A172 (cell line): Measurements from ENCODE around the gene RABAC1. TPM values are rescaled to one million over a fixed set of nuclear protein-coding genes. Genes with fewer than 3 reads are reported as not detected.

Experiments used
- DNase-seq: peaks from one replicate; pipeline ENCODE4 v3.0.0-alpha.2; 2015; ENCODE audit warnings: low spot score
- total RNA-seq: library from RNA; depleted of rRNA; stranded (reverse); fragments of >200 nt; shearing (Covaris generic); gene quantifications from 2 replicates; pipeline ENCODE4 v1.2.3, GENCODE V29; 2014

Gene RABAC1
- total RNA-seq, 1 experiment from 2014 or later: 105 TPM

DNA sequence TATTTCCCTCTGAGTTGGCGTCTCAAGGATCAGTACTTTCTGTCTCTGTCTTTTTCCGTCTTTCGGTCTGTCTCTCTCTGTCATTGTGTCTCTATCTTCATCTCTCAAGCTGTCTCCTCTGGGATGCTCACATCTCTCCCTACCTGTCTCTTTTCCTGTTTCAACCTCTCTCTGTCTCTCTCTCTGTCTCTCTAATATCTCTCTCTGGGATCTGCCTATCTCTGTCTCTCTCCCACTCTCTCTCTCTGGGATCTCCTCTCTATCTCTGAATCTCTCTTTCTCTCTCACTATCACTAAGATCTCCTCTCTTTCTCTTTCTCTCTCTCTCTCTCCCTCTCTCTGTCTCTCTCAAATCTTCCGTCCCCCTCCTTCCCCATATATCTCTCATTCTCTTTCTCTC lies 30.9 kb upstream of the RABAC1 start:
- no peak for DNase-seq

DNA sequence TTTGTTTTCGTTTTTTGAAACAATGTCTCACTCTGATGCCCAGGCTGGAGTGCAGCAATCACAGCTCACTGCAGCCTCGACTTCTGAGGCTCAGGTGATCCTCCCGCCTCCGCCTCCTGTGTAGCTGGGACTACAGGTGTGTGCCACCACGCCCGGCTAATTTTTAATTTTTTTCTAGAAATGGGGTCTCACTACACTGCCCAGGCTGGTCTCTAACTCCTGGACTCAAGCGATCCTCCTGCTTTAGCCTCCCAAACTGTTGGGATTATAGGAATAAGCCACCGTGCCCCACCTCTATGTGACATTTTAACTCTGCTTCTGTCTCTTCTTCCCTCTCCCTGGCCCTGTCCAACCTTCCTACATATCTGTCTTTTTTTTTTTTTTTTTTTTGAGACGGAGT lies 29.8 kb upstream of the RABAC1 start:
- DNase-seq: no peak

DNA sequence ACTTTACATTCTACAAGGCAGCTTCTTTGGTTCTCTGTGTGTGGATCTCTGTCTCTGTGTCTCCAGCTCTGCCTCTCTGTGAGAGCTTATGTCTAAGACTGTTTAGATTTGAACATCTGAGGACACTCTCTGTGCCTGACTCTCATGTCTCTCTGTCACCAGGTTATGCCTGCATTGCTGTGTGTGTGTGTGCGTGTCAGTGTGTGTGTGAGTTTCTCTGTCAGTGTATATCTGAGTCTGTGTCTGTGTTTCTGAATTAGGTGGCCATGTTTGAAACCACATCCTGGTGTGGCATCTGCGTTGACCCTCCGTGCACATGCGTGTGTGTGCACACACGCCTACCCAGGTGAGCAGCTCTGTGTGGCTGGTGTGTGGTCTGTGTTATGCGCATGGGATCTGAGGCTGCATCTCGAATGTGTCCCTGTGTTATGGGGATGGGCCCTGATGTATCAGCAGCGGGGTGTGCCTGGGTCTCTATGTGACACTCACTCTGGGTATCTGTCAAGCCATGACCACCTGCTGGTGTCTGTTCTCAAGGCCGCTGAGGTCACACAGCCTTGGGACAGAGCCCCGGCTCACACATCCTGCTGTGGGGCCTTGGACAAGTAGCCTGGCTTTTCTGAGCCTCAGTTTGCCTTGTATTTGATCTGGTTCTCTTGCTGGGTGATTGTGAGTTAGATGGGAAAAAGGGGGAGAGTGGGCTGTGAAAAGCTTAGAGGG lies 28.2 kb upstream of the RABAC1 start:
- DNase-seq: no peak

DNA sequence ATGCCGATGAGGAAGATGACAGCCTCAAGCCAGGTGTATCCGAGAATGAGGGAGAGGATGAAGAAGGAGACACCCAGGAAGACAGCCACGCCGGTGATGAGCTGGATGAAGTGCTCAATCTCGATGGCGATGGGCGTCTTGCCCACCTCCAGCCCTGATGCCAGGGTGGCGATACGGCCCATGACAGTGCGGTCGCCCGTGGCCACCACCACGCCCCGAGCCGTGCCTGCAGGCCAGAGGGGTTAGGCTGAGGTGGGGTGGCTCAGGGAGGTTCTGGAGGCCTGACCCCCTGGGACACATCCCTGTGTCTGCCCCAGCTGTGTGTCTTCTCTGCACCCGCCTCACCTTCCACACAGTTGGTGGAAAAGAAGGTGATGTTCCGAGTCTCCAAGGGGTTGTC lies 25.8 kb upstream of the RABAC1 start:
- DNase-seq: no peak

DNA sequence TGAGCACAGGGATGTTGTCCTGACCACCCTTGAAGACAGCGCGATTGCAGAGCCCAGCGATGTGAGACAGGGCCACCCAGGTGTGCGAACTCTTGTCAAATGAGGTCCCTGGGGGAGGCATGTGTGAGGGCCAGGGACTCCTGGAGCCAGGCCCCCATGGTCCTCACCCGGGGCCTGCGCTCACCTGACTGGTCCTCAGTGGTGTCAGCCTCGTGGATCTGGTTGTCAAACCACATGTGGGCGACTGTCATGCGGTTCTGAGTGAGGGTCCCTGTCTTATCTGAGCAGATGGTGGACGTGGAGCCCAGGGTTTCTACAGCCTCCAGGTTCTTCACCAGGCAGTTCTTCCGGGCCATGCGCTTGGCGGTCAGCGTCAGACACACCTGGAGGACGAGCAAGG lies 22.6 kb upstream of the RABAC1 start:
- no peak for DNase-seq

DNA sequence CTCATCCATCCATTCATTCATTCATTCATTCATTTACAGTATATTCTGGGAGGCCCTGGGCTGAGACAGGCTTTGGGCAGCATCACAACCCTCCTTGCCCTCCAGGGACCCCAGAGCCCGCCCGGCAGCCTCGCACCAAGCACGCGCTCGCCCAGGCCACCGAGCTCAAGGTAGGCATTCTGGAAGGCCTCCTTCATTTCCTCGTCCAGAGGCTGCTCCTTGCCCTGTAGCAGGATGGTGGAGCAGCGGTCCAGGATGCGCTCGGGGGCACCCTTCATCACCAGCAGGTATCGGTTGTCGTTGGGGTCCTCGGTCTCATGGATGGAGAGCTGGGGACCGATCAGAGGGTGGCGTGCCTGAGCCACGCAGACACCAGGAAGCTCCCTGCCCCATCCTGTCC lies 19.3 kb upstream of the RABAC1 start:
- no peak for DNase-seq

DNA sequence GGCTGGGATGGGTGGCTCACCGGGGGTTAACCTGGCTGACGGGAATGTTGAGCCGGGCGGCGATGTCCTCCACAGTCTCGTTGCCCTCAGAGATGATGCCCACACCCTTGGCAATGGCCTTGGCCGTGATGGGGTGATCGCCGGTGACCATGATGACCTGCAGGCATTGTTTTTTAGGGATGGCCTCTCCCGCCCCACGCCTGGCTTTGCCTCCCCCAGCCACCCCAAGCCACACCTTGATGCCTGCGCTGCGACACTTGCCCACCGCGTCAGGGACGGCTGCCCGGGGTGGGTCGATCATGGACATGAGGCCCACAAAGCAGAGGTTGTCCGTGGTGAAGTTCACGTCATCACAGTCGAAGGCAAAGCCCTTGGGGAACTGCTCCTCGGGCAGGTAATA lies 18.8 kb upstream of the RABAC1 start:
- no peak for DNase-seq

DNA sequence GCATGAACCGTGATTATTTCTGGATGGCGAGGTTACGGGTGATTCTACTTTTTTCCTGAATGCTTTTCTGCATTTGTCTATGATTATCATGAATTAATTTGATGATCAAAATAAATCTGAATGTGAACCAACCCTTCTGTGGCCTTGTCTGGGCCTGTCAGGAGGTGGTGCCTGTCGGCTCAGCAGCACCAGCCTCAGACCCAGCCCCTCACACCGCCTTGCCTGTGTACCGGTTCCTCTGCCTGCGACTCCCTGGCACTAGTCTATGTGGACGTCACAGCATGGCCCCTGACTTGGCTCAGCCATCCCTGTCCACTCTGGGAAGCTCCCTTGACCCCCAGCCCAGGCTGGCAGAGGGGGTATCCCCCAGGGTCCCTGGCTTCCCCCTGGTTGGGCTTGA lies 15.5 kb upstream of the RABAC1 start:
- no peak for DNase-seq

DNA sequence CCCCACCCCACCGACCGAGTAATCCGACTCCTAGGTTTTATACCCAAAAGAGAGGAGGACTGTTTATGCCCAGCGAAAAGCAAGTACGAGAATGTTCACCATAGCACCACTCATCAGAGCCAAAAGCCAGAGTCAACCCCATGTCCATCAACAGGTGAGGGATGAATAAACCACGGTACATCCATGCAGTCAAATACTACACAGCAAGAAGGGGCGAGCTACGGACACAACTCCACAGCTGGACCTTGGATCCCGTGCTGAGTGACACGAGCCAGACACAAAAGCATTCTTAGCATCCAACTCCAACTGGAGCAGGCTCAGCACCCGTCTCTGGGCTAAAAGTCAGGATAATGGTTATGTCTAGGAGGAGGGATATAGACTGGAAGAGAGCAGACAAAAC lies 12.2 kb upstream of the RABAC1 start:
- no peak for DNase-seq

DNA sequence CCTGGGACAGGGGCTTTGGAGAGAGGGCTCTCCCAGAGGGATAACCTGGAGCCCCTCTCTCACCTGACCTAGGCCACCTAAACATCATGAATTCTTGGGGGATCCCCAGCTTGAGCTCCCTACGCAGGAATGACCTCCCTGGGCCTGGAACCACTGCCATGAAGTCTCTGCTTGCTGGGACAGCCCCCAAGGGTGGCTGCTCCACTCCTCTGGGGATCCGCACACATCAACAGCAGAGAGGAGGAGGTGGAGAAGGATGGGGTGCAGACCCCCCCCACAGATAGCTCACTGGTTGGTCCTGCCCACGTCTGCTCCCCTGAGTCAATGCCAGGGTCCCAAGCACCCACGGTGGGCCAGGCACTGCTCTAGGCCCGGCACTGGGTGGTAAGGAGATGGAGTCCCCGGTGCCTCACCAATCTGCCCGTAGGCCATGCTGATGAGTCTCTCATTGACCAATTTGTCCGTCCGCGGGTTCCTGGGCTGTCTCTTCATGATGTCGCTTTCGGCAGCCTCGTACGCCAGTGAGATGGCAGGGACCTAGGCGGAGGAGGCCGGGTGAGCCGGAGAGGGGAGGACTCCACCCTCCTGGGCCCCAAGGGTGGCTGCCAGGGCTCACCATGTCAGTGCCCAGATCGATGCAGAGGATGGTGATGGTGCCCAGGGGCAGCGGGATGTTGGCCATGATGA lies 10.8 kb upstream of the RABAC1 start:
- no peak for DNase-seq

DNA sequence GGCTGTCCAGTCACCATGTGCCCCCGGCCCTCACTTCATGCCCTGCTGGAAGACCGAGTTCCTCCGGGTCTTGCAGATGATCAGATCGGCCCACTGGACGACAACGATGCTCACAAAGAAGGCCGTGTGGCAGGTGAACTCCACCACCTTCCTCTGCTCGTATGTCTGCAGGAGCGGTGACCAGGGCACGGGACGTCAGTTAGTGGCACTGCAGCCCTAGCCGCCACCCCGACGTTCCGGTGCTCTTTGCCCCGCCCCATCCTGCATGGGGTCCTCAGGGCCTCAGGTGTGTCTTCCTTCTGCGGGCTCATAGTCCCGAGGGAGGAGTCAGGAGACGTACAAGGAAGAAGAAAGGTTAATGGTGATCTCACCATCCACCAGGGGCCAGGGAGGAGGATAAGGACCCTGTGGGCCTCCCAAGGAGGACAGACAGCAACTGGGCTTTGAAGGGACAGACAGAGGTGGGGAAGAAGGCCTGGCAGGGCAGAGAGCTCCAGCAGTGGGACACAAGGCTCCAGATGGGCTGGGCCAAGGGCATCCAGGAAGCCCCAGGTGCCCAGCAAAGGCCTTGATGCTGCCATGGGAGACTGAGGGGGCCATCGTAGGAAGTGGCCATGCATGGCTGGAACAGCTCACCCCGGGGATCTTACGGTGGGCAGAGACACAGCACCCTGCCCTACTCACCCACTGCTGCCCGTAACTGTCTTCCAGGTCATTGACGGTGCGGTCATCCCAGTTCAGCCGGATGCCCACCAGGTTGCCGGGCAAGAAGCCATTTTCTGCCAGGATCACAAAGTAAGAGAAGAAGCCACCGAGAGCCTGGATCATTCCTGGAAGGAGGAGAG lies 9.9 kb upstream of the RABAC1 start:
- DNase-seq: no peak

DNA sequence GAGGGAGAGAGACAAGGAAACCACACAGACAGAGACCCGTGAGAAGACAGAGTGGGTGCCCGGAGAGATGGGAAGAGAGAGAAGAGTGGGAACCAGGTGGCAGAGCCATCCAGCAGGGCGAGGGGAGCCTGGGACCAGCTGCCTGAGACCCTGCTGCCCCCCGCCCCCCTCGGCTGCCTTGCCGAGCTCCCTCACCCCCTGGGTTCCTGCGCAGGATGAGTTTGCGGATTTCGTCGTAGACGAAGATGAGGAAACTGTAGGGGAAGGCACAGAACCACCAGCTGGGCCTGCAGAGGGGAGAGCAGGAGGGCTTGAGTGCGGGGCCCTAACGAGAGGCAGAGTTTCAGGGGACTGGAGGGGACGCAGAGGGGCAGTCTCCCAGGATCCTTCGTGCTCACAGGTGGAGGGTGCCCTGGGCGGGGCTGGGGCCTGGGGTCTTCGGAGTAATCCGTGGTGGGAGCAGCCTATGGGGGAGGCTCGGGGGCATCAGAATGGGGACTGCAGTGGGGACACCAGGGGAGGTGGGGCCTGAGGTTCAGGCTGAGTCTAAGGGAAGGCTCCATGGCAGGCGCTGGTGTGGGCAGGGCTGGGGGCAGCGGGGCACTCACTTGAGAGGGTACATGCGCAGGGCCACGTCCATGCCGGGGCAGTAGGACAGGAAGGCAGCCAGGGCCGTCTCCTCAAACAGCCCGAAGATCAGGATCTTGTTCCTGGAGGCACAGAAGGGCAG lies 8.1 kb upstream of the RABAC1 start:
- DNase-seq: no peak

DNA sequence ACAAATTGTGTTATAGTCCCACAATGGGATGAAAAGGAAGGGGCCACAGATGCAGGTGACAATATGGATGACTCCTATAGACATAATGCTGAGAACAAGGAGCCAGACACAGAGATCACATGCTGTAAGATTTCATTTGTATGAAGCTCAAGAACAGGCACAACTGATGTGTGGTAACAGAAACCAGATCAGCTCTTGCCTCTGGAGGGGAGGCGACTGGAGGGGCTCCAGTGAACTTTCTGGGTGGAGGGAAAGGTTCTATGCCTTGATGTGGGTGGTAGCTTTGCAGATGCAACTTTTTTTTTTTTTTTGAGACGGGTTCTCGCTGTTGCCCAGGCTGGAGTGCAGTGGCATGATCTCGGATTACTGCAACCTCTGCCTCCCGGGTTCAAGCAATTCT lies 6.0 kb upstream of the RABAC1 start:
- DNase-seq: no peak

DNA sequence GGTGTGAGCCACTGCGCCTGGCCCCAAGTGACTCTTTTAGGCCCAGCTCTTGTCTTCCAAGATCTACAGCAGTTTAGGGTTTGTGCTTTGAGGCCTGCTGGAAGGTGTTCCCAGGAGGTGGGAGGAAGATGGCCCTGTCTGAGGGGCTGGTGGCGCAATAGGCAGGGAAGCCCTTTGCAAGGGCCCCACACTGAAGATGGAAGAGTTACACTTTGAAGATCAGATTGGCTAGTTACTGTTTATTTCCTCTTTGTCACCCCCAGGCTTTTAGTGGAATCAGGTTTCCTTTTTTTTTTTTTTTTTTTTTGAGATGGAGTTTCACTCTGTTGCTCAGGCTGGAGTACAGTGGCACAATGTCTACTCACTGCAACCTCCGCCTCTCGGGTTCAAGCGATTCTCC lies 1.9 kb upstream of the RABAC1 start:
- DNase-seq: no peak

DNA sequence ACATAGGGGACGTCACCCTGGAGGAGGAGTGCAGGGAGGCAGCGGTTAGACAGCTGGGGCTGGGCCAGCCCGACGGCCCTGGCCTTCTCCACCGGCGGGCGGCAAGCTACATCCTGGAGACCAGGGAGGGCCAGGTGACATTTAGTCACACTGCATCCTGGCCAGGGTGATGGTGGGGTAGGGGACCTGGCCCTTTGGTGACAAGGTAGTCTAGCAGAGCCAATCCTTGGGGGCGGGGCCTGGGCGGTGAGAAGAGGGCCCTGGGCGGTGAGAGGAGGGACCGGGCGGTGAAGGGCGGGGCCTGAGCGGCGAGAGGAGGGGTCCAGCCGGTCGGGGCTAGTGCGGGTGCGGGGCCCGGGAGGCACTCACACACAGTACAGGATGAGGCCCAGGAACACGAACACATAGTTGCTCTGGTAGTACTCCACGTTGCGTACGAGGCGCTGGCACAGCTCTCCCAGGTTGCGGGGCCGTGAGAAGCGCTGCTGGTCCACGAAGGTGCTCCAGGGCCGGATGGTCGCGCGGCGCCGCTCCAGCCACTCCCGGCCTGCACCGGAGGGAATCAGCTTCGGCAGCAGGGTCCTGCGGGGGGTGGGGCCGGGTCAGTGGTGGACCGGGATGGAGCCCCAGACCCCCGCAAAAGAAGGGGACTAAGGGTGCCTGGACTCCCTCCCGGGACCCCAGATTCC lies 610 bp downstream of the RABAC1 start:
- peak; percentile 72 for DNase-seq

DNA sequence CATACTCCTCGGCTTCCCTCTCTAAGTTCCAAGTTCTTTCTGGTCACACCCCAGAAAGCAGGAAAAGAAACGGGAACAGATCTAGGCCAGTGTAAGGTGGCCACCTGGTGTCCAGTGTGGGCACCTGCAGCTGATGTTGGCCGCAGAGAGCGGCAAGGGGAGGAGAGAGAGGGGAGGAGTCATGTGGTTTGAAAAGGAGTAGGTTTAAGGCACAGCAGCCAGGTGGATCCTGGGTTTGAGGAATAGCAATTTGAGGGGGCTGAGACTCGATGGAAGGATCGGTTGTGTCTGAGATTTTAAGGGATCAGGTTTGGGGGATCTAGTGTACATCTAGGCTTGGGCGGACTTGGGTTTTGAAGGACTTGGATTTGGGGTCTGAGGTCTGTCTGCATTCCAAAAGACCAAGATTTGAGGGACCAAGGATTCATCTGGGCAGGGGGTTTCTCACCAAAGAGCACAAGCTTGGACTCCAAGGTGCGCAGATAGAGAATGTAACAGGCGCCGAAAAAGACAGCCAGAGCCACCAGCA lies 1.2 kb downstream of the RABAC1 start:
- DNase-seq: peak; percentile 88

DNA sequence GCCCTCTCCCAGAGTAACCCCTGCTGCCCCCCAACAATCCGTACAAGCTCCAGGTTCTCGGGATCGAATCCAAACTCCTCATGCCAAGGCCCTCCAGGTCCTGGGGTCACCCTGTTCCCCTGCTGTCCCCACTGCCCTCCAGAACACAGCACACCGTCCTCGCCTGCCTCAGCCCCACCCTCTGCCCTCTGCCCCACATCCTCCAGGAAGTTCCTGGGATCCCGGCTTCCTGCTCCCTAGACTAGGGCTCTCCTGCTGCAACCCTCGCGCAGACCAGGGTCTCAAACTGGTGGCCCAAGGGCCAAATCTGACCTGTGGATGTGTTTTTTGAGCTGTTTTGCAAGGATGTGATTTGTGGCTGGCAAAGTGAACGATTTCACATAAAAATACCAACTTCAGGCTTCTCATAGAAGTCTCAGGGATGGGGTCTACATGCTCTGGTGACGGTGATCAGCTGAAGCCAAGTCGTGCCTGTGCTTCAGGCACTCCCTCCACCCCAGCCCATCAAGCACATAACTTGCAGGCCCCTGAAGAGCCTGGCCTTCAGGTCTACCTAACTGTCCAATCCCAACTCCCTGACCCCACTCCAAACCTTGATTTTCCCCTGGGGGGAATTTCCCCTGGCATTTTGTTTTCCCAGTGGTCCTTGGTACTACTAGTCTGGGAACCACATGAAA lies 1.8 kb downstream of the RABAC1 start:
- DNase-seq: no peak

DNA sequence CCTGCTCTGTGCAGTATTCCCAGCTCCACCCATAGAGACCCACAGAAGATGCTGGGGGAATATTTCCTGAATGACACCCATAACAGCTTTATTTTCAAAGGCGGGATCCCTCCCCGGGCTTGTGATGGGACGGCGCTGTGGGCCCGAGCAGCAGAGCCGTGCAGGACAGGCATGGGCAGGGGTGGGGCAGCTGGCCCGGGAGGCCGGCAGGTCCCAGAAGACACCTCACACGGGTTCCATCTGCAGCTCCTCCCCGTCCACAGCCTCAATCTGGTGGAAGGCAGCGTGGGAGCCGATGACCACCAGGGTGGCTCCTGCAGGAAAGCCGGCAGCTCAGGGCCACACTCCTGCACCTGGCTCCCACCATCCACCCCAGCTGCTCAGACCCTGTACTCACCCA lies 2.5 kb downstream of the RABAC1 start:
- DNase-seq: no peak

DNA sequence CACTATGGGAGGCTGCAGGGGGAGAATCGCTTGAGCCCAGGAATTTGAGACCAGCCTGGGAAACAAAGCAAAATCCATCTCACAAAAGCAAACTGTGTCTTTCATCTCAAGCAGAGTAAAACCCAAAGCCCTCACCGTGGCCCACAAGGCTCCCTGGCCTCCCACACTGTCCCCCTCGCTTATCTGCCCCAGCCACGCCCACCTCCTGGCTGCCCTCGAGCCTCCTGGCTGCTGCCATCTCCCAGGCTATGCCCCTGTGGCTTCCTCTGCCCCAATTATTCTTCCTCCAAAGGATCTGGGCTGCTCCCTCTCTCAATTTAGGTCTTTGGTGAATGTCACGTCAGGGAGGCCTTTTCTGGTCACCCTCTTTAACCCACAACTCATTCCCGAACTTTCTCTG lies 3.6 kb downstream of the RABAC1 start:
- DNase-seq: no peak

DNA sequence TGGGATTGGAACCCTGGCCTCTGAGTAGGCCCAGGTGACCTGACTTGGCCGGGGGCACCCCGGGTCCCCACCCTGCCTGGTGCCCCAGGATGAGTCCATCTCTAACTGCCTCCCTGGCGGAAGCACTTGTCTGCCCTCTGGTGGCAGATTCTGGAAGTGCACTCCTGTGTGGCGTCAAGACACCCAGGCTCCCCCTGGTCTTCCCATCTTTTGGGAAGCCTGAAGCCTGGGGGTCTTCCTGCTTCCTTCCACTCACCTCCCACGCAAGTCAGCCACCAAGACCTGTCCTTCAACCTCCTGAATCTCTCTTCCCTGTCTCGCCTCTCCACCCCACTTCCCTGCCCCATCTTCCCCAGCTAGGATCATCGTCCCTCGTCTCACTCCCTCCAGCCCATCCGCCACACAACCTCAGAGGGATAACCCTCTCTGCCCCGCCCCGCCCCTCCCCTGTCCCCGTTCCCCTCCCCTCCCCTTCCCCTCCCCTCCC lies 7.4 kb downstream of the RABAC1 start:
- peak; percentile 63 for DNase-seq

DNA sequence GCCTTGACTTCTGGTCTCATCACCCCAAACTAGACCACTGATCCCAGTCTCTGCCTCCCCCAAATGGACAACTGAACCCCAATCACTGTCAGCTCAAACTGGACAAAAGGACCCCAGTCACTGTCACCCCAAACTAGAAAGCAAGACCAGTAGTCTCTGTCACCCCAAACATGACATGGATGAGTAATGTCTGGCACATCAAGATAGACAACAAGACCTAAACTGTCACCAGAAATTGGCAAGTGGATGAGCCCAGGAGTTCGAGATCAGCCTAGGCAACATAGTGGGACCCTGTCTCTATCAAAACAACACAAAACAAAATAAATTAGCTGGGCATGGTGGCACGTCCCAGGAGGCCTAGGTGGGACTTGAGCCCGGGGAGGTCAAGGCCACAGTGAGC lies 12.0 kb downstream of the RABAC1 start:
- no peak for DNase-seq
